HG03378 (cell line): ENCODE measurements around the gene FLT1.
A peak's percentile ranks its signal among the peaks of the same experiment; 100 is the strongest.

ENCODE experiments used
- ATAC-seq: cut with Tn5 transposase; IDR thresholded peaks from one replicate; pipeline ENCODE4 v1.9.1; 2021; ENCODE audit warnings: mild to moderate bottlenecking, moderate library complexity; ENCODE audit not compliant: unreplicated experiment

The FLT1 gene

DNA sequence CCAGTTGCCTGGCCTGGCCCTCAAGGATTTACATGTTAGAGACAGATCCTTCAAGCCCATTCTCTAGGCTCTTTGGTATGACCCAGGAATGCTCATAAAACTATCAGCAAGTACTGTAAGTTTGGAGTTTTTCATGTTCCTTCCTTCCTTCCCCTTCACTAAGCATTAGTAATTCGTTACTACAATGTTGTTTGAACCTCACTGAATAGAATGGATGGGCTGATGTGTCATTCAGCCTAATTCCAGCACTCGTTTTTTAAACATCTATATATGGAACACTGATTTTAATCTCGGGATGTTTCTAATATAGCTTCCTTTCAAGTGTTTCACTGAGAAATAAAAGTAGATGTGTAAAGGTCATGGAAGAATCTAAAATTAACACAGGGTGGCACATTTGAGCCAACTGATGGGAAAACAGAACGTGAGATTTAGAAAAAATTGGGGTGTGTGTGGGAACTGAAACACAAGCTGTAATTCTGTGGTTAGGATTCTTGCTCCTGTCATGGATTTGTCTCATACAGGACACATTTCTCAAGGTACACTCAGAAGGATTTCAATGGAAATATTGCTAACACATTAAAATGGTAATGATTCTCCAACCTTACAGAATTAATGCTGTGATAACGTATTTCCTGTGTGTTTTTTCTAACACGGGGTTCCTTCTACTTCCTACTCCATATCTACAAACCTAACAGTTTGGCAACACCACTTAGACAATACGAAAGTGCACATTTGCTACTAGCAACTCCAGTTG, 93.4 kb downstream of the FLT1 start:
- ATAC-seq, result peak; percentile 50

DNA sequence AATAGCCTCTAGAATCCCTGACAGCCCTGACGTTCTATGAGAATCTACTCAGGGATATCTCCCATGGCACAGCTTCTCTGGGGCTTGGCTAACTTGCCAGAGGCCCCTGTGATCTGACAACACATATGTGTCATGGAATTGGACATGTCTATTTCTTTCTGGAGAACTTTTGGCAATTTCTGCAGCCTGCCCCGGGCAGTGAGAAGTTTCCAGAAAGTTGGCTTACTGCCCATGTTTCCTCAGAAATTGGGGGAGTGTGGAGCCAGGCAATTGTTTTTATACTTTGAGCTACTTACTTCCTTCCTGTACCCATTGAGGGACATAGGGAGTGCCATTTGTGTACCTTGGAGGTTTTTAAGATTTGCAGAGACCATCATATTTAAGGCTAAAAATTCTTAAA, 98.9 kb downstream of the FLT1 start:
- ATAC-seq, result no peak

DNA sequence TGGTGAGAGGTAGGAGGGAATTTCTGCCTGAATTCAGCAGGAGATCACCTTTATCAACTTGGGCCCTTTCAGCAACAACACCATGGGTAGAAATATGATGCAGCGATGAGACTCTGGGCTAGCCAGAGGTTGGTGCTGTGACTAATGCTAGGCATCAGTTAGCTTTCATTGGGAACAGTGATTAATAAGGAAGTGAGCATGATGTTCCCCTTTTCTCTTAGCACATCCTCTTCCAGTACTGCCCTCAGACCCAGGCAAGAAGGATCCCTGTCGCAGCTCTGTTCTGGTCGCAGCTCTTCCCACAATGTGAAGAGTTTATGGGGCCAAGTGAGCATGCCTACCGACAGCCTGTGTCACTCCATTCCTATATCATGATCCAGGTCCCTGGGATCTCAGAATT, 100.5 kb downstream of the FLT1 start:
- ATAC-seq, result no peak

DNA sequence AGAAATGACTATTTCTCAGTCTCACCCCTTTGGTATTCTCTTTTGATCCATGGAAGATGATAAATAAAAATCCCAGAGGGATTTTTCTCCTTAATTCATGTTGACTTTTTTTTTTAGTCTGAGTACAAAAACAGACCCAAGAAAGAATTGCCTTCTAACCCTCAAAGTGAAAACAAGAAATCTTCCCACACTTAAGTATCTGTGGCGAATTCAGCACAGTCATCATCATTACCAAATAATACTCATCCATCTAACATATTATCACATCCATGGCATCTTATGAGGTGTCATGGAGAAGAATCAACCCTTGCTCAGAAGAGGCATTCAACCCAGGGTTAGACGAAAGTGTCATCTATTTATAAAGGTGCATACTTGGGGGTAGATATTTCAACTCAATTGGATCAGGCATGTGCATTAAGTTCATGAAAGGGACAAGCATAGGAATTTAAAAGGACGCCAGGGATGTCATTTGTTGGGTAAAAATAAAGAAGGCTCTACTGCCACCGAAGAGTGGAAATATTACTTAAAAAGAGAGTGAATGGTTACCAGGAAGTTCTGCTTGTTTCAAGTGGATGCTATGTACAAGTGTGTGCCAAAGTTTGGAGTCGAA, 101.9 kb downstream of the FLT1 start:
- no peak for ATAC-seq

DNA sequence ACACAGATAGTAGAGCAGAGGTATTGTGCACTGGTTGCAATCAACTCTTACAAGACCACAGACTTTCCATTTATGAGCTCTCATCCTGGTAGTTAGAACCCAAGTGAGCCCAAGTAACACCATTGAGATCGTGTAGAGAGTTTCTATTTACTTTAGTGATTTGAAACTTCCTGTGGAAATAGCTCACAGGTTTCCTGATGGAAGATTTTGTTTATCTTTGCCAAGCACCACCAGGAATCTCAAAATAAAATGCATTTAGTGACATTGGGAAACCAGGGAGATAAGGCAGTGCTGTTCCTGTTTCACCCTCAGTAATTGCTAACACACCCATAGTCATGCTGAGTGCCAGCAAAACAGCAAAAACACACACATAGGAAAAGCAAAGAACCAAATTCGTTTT, 102.5 kb downstream of the FLT1 start:
- no peak for ATAC-seq

DNA sequence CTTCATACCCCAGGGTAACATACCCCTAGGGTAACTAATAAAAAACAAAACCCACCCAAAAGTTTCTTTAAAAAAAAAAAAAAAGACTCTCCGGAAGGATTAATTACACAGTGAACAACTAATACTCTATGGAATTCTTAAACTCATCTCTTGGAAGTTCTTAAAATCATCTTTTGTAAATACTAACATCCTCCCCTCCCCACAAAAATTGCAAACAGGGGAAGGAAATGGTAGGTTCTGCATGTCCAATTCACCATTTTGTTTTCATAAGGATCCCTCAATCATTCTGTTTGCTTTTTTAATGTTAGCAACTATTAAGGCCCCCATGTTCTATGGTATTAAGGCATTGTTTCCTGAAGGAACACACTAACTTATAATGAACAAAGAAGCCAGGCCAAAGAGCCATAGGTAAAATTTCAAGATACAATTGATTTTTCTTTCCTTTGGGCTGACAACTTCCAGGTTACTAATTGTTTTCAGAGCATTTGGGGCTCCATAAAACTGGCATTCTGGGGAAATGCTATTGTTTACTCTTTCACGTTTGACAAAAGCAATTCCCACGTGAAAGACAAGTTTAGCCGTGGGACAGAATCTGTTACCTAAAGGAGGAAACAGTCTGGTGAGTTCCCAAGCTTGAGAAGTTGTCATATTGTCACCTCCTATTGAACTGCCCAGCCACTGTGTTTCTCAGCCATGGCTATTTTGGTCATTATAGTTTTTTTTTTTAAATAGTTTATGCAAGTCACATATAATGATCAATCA, 107.0 kb downstream of the FLT1 start:
- ATAC-seq, result no peak

DNA sequence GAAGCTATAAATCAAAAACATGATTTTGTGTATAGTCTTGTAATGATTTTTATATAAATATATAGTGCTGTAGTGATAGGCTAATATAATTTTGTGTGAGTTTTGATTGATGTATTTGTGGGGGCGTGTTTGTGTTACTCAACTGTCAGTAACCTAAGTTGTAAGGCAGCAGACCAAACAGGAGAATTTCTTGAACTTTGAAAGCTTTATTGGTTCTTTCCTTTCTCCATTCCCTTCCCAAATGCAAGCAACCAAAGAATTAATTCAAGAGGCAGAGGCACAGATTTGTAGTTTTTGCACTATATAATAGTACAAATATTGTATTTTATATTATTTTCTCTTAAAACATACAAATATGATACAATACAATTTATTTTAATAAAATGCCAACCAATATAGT, 109.6 kb downstream of the FLT1 start:
- ATAC-seq, result no peak

DNA sequence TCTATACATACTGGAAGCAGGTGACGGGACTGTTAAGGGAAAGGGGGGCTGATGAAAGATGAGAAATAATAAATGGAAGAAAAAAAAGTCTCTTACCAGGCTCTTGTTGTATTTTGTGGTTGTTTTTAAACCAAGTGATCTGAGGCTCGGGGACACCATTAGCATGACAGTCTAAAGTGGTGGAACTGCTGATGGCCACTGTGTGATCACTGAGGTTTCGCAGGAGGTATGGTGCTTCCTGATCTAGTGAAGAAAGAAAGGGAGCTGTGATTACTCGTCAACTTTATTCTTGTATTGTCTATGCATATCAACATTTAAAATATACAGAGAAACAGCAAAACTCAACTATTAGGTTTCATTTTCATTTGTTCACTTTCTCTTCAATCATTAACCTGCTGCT, 110.1 kb downstream of the FLT1 start:
- no peak for ATAC-seq

DNA sequence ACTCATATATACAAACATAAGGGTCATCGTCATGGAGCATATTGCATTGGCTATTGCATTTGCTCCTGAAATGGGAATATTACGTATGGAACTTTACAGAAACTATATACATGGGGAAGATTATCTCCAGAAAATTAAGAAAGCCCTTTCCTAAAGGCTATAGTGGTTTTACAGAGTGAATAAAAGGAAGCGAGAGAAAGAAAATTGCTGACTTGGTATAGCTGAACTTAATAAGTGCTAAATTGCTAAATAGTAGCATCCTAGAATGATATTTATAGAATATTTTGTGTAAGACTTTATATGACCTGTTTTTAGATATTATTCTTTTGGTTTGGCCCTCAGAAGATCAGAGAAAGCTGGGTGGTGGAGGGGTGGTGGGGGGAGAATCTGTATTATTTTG, 114.6 kb downstream of the FLT1 start:
- no peak for ATAC-seq

DNA sequence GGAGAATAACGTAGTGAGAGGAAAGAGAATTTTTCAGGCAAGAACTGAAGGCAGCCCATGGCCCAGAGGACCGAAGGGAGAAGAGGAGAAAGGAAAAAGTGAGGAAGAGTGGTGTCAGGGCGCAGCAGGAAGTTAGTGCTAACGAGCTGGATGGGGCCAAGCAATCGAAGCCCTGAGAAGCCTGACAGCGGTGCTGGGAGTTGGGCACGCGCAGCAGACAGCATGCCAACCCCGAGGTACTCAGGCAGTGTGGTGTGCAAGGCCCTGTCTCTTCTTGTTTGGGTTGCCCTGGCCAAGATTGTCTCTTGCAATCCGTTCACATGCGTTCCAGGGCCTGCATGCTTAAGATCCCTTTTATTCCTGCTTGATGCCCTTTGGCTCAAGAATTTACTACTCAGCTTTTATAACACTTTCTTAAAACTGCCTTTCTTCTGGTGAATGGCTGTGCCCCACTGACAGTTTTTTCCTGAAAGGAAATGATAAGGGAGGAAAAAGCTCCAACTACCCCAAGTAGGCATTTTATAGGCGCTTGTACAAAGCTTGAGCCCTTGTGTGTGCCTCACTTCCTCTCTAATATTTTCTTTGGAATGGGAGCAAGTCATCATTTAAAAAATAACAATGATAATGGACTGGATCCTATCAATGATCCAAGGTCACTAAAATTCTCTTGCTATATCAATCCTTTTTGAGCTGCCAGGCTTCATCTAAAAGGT, 115.4 kb downstream of the FLT1 start:
- ATAC-seq, result no peak

DNA sequence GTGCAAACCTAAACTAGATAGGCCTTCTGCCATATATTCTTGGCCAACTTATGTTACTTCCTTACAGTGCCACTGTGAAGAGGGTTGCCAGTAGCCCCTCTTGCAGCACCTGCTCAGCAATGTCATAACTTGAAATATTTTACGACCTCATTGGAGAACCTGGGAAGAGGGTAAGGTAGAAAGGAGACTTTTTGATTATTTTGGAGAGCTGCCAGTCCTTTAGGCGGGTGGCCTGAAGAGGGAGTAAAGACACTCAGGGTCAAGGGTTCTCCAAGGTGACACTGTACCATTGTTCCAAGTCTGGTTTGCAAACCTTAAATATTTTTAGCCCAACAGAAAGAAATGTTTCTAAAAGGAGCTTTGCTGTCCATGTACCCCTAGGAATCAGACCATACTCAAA, 118.3 kb downstream of the FLT1 start:
- ATAC-seq, result no peak

DNA sequence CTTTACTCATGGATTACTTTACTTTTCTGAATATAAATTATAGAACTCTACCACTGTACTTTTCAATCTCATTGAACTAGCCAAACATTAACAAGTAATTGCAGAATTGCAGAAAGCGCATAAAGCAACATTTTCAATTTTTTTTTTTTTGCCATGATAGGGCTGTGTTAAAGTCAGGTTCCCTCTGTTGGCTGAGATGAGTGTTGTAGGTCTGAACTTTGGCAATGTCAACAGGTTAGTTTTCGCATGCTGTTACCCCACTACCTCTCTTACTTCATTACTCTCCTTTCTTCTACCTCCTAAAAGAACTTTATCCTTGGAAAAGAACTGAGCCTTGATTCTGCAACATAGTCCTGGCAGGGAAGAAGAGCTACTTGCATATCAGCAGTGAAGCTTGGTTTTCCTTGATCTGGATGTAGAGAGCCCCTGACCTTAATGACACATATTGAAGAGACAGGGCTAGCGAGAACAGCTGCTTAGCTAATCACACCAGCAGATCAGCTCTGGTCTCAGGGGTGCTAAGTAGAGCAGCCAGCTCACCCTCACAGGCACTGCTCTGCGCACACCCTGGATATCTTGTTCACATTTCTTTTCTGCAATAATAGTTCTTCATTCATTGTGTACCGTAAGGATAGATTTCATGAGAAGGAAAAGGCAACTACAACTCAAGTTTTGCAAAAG, 119.5 kb downstream of the FLT1 start:
- ATAC-seq, result no peak

DNA sequence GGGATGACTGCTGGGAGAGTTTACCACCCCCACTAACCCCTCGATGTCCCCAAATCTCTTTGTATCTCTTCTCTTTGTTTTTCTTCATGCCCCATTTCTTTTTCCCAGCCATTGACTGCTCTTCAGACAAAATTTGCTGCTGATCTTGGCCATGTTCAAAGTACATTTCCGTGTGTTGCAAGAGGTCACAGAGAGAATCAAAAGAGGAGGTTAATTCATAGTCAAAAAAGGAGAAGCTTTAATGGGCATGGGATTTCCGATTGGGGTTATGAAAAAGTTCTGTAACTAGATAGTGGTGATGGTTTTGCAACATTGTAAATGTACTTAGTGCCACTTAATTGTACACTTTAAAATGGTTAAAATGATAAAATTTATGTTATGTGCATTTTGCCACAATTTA, 121.1 kb downstream of the FLT1 start:
- ATAC-seq, result no peak

DNA sequence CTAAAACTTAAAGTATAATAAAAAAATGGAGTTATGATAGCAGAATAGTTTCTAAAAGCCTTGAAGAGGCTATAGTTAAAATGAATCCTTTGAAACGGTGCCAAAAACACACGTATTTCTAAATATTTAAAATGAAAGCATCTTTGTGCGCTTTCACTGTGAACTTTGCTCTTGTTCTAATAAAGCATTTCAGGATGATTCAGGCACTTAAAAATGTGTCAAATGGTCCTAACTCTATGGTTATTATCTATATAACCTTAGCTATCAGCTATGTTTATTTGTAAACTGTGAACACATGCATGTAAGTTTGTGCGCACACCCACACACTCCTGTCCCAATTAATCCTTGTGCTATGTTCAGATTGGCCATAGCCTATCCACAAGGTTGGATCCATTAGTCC, 124.5 kb downstream of the FLT1 start:
- ATAC-seq, result no peak

DNA sequence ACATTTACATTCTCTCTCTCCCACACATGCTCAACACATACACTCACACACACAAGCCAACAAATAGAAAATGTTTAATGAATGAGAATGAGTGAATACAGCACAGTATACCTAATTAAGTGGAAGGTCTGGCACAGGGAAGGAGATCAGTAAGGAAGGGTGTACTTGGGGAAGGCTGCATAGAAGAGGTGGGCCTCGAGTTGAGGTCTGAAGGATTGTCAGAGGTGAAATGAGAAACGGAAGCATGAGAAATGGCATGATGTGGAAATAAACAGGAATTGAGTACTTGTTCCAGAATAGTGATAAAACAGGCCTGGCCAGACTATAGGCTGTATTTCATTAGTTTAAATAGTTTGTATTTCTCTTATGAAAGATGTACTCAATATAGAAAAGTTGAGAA, 136.2 kb downstream of the FLT1 start:
- ATAC-seq, result no peak

DNA sequence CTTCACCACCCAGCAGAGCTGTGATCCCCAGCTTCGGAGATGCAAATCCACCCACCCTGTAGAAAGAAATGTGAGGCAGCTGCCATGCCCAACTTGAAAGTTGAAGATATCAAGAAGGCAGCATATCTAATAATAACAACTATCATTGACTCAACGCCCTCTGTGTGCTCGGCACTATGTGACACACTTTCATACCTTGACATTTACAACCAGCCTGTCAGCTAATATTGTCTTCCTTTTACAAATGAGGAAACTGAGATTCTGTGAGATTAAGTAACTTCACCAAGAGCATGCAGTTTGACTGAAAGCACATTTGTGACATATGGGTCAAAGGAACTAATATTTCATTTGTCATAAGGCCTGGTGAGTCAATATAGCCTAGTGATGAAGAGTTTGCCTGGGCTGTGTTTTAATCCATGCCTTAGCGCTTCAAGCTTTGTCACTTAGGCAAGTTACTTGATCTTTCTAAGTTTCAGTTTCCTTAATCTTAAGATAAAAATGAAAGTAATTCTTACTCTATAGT, 137.0 kb downstream of the FLT1 start:
- ATAC-seq, result no peak

DNA sequence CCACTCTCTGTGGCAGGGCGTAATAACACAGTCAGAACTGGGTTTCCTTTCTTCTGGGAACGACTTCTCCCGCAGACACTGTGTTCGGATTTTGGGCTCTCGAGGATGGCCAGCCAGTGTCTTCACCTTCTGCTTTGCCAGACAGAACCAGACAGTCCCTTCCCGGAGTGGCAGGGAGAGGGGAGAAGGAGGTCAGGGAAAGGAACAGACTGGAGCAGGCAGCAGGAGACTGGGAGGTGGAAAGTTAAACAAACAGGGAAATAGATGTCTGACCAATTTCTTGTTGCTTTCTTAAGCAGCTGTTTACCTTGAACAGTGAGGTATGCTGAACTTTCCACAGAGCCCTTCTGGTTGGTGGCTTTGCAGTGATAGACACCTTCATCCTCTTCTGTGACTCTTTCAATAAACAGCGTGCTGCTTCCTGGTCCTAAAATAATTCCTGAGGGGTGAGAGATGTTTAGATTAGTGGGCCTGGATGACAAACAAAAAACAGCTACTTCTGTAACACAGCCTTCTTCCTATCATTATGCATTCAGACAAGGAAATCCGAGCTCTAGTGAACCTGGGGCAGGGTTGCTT, 137.6 kb downstream of the FLT1 start:
- ATAC-seq, result no peak

DNA sequence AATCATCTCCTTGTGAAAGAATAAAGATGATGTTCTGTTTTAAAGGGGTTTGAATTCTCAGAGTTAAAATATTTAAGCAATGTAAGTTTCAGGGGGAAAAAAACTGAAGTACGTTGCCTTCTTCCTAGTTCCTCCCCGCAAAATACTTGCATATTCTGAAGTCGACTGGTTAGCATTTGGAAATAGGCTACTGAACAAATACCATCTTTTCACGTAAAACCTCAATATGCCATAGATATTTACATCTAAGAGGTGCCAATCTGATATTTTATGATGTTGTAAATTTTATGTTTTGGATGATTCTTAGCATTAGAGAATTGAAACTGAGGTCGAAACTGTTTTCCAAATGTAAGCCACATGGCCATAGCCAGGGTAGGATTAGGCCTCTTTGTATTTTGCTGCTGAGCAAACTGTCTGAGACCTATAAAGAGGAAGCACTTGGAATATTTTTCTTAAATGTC, 138.3 kb downstream of the FLT1 start:
- ATAC-seq, result no peak

DNA sequence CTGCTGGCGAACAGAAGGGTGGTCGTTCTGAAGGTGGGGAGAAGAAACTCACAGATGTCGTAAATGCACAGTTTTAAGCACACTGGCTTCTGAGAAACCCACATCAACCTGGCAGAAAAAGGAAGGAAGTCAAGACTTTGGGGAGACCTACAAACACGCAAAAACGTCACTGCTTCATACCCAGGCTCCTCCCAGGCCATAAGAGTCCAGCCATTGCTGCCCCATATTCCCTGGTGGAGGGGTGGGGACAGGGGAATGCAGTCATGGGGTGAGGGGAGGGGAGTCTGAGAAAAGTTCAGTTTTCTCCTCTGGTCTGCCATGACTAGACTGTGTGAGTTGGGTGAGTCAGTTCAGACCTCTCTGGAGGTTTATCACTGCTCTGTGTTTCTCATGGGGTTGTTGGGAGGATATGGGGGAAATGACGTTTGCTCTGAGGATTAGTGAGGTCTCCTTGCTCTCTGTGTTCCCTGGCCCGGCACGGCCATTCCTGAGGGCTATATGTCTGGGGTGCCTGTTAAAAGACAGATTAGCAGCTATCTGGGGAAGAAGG, 139.0 kb downstream of the FLT1 start:
- ATAC-seq, result no peak
